ENCODE results near the gene PEG3. TPM values are rescaled to one million over a fixed set of nuclear protein-coding genes. Genes with fewer than 3 reads are reported as not detected.
A peak's percentile ranks its signal among the peaks of the same experiment; 100 is the strongest.

The PEG3 gene
- polyA plus RNA-seq, 1 donor: 122 TPM

DNA sequence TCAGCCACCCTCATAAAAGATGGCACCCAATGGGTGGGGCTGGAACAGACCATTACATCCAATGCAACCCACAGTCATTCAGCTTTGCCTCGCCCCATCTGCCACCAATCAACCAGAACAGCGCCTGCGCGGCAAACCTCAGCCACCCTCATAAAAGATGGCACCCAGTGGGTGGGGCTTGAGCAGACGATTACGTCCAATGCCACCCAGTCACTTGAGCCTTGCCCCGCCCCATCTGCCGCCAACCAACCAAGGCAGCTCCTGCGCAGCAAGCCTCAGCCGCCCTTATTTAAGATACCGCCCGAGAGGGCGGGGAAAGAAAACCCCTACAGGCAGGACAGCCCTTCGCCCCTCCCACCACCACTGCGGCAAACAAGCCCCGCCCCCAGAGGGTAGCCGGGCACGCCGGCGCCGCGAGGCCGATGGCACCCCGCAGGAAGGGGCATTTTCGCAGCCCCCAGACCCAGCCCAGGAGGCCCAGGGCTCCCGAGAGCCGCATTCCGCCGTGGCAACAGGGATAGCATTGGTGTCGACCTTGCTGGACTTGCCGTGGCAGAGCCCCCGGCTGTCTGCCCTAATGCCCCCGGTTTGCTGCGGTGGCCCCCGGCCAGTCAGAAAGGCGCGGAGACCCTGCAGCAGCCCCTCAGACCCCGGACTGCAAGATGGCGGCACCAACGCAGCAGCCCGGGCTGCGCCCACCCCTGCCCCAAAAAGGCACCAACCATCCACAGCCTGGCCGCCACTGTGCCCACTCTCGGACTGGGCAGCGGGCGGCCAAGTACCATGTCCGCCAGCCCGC lies 675 bp downstream of the PEG3 start:
- peak; percentile 95 for DNase-seq

DNA sequence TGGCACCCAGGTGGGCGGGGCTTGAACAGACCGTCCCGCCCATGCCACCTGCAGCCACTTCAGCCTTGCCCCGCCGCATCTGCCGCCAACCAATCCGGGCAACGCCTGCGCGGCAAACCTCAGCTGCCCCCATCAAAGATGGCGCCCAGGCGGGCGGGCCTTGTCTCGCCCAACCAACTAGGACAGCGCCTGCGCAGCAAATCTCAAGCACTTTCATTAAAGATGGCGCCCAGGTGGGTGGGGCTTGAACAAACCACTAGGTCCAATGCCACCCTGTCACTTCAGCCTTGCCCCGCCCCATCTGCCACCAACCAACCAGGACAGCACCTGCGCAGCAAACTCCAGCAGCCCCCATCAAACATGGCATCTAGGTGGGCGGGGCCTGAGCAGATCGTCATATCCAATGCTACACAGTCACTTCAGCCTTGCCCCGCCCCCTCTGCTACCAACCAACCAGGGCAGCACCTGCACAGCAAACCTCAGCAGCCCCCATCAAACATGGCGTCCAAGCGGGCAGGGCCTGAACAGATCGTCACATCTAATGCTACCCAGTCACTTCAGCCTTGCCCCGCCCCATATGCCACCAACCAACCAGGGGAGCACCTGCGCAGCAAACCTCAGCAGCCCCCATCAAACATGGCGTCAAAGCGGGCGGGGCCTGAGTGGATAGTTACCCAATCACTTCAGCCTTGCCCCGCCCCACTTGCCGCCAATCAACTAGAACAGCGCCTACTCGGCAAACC lies 1.4 kb downstream of the PEG3 start:
- DNase-seq: peak; percentile 96

- peak; percentile 65 for DNase-seq
Observed at GRCh38 chr19:56838024-56838908, 2.3 kb downstream of the PEG3 start.

DNA sequence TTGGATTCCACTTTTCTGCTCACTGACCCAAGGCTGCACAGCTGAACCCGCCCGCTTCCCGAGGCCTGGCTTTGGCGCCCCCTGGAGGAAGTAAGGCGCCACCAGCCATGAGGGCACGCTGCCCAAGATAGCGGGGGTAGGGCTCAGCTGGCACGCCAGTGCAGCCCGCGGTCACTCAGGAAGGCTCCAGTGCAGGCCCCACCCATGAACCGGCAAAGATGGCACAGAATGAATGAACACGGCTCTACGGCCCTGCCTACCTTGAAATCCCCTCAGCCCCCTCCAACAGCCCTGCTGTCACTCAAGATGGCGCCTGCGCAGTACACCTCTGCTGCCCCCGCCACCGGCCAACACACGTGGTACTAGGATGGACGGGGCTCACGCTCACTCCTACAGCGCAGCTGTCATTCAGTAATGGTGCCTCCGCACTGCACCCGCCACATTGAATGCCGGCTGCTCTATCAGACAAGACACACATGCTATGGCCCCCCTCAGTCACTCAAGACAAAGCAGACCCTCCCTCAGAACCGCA lies 3.0 kb downstream of the PEG3 start:
- DNase-seq: peak; percentile 78

DNA sequence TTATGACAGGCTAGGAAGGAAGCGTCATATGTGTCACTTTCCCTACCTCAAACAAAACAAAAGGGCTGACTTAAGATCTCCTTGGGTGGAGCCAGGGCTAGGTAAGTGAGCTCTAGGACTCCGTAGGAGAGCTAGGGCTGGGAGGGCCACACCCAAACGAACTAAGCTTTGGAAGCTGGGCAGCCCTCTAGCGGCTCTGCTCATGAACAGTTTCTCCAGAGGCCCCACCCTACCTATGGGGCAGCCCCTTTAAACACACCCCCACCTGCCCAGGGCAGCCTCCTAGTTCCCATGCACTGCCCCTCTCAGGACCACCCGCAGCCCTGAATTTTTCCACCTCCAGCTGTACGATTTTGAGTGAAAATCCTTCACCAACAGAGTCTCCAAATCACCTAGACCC lies 3.5 kb downstream of the PEG3 start:
- DNase-seq: no peak

- DNase-seq: no peak
Observed at GRCh38 chr19:56836059-56836458, 4.5 kb downstream of the PEG3 start.

GRCh38 chr19:56835401-56835800 lies 5.1 kb downstream of the PEG3 start:
- DNase-seq: no peak

DNA sequence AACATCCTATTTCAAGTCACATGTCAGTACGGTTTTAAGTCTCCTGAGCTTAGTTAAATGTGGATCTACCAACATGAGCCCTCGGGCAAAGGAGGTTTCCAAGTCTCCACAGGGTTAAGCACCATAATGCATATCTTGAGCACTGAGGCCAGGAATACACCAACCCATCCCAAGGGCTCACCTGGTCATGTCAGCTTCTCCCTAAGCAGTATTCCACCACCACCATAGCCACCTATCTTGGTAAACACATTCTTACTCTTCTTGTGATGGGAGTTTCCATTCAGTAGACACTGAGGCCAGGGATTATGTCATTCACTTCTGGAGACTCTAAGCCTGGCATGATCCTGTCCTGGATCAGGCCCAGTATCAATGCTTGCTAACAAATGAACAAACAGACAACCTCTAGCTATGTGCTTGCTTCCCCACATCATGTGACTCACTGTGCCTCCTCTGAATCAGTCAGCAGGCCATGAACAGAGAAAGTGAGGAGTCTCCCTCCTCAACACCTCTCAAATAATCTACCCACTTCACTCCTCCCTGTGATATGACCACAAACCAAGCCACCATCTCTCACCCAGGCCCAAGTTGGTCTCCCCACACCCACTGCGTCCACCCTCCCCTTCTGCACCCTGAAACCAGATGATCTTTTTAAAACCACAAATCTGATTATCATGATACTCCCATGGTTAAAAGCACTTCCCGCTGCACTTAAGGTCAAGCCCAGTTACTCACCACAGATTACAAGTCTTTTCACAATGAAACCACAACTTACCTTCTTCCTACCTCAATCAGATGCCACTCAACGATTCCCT lies 5.8 kb downstream of the PEG3 start:
- DNase-seq: no peak

DNA sequence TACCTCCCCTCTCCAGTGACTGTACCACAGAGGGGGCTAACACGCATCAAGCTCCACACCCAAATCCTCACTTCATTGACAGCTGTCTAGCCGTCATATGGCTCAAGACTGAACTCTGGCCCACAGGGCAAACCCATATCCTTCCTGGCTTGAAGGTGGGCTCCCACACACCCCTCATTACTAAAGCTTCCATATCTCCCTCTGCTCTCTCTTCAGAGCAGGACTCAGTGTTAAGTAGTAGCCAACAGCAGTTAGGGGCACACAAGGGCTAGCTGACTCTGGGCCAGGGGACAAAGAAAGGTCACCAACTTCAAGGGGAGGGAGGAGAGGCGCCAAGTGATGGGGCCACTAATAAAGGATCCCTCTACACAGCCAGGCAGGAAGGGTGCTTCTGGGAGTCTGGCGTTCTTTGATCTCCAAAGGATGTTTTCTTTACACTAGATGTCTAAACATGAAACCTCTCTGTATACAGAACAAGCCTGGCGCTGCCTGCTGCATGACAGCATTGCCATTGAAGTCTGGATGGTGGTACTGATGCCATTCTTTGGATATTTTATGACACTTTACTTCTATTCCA lies 8.1 kb downstream of the PEG3 start:
- no peak for DNase-seq

DNA sequence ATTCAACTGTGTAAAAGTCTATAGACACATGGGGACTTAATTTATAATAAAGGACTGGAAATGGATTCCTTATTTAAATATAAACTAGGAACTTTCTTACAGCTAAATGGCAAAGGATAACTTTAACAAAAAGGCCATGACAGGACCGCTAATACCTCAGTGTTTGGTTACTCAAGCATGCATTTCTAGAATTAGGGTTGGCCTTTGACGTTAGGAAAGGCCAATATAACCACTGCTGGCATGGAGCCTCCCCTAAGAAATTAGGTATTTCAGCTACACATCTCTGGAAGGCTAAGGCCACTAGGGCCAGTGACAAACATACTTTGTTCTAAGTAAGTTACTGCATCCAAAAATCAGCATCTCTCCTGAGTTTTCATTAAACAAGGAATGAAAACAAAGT lies 9.3 kb downstream of the PEG3 start:
- no peak for DNase-seq

GRCh38 chr19:56829596-56829995 lies 10.9 kb downstream of the PEG3 start:
- no peak for DNase-seq

DNA sequence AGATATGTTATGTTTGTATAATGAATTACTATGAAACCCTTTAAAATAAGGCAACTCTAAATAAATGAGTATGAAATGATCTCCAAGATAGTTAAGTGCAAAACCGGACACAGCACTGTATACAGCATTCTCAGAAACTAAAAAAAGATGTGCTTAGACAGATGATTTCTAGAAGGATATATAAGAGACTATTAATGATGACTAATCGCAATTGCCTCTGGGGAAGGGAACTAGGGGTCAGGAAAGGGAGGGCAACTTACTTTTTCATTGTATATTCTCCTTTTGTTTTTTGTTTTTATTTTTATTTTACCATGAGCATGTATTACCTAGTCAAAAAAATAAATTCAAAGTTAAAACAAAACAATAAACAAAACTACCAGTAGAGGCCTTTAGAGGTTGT lies 12.8 kb downstream of the PEG3 start:
- no peak for DNase-seq

DNA sequence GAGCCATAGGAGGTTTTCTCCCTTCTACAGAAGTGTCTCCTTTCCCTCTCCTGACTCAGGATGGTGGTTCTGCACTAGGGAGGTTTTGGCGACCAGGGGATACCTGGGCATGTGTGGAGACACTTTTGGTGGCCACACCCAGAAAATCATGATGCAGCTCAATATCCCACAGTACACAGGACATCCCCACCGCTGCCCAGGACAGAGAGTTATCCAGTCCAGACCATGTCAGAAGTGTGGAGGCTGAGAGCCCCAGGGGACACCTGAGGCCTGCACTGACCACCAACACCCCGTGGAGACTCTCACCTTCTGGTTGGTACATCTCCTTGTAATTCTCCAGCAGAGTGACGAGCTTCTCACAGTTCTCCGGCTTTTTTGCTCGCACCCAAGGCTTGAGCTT lies 16.6 kb downstream of the PEG3 start:
- no peak for DNase-seq

- no peak for DNase-seq
Observed at GRCh38 chr19:56823417-56823816, 17.1 kb downstream of the PEG3 start.

GRCh38 chr19:56822755-56823154 lies 17.8 kb downstream of the PEG3 start:
- DNase-seq: no peak

DNA sequence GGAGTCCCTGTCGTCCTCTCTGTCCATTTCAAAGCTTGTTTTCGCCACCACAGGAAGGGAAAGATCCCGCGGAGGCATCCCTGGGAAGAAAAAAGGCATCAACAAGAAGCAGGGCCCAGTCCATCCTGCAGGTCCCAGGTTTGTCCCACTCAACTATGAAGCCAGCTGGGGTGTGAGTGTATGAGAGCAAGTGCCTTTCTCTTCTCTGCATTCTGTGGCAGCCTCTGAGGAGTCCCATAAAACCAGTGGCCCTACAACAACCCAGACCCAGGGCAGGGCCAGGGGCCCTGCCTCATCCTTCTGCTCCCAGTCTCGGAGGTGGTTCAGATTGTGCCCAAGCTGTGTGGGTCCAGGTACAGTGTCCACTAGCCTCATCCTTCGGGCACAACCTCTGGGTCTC lies 18.9 kb downstream of the PEG3 start:
- no peak for DNase-seq

DNA sequence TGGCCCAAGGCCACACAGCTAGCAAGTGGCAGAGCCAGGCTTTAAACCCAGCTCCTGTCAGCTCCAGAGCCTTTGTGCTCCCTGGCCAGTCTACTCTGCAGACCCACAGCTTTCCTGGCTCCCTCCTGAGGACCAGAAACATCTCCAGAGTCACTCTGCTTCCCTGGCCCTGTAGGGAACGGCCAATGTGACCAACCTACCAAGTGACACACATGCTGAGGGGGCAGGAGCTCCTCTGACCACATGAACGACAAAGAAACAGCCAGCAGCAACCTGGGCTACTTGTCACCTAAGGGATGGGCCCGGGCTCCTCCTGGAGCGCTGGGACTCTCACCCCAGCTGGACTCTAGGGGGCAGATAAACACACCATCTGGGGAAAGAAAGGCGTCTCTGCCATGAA lies 19.3 kb downstream of the PEG3 start:
- no peak for DNase-seq

- no peak for DNase-seq
Observed at GRCh38 chr19:56819166-56819565, 21.4 kb downstream of the PEG3 start.

- no peak for DNase-seq
Observed at GRCh38 chr19:56814656-56815055, 25.9 kb downstream of the PEG3 start.

GRCh38 chr19:56813531-56813930 lies 27.0 kb downstream of the PEG3 start:
- DNase-seq: no peak

GRCh38 chr19:56811480-56811879 lies 29.0 kb downstream of the PEG3 start:
- DNase-seq: no peak
